ENCODE measurements around the gene HOXB7.
A peak's percentile ranks its signal among the peaks of the same experiment; 100 is the strongest.

The HOXB7 gene

GRCh38 chr17:48622857-48623256 is 12.0 kb upstream of the HOXB7 start:
- no peak for DNase-seq

- no peak for DNase-seq
Observed at GRCh38 chr17:48621410-48622392, 10.9 kb upstream of the HOXB7 start.

GRCh38 chr17:48620461-48621139 is 9.8 kb upstream of the HOXB7 start:
- no peak for DNase-seq

GRCh38 chr17:48619826-48620449 is 9.1 kb upstream of the HOXB7 start:
- DNase-seq, result no peak

GRCh38 chr17:48618256-48618896 is 7.6 kb upstream of the HOXB7 start:
- DNase-seq, result peak; percentile 77

GRCh38 chr17:48617471-48618255 is 6.8 kb upstream of the HOXB7 start:
- no peak for DNase-seq

- DNase-seq, result no peak
Observed at GRCh38 chr17:48616717-48617470, 6.1 kb upstream of the HOXB7 start.

- no peak for DNase-seq
Observed at GRCh38 chr17:48615963-48616716, 5.3 kb upstream of the HOXB7 start.

GRCh38 chr17:48615047-48615962 is 4.5 kb upstream of the HOXB7 start, which contains the start of gene HOXB8:
HOXB8 (minus strand) TSS chr17:48615292; CDS start chr17:48614704, 588 bp downstream.
- DNase-seq, result no peak

- no peak for DNase-seq
Observed at GRCh38 chr17:48613862-48614694, 3.3 kb upstream of the HOXB7 start.

- peak; percentile 49 for DNase-seq
Observed at GRCh38 chr17:48612854-48613691, 2.3 kb upstream of the HOXB7 start.

GRCh38 chr17:48612456-48612853 is 1.6 kb upstream of the HOXB7 start:
- DNase-seq, result no peak

- no peak for DNase-seq
Observed at GRCh38 chr17:48611681-48612455, 1.1 kb upstream of the HOXB7 start.

- DNase-seq, result no peak
Observed at GRCh38 chr17:48611213-48611612, 396 bp upstream of the HOXB7 start.

- DNase-seq, result no peak
Observed at GRCh38 chr17:48609759-48610281, 997 bp downstream of the HOXB7 start.

GRCh38 chr17:48609033-48609432 is 1.8 kb downstream of the HOXB7 start:
- DNase-seq, result no peak

GRCh38 chr17:48608494-48608834 is 2.4 kb downstream of the HOXB7 start:
- DNase-seq, result no peak

All from NCI-H526 treated with DMSO at 0.1 percent for 48 hours (cell line).